ENCODE data around the gene CARD10. TPM values are rescaled to one million over a fixed set of nuclear protein-coding genes. Genes with fewer than 3 reads are reported as not detected.
"Not testable (repeated sequence)": the region's sequence is repeated elsewhere in the genome, so short reads cannot be mapped to it uniquely, and the experiment has no call there.

CARD10 gene
- polyA plus RNA-seq, 5 donors, result 11.0 to 19.4 (median 15.6) TPM

- no peak for DNase-seq
These were observed 10.6 kb upstream of the CARD10 start for GRCh38 chr22:37529652-37530345.

GRCh38 chr22:37527952-37528351 lies 8.7 kb upstream of the CARD10 start:
- not testable (repeated sequence) for DNase-seq

- DNase-seq, result not testable (repeated sequence)
These were observed 8.0 kb upstream of the CARD10 start for GRCh38 chr22:37527081-37527752.

GRCh38 chr22:37526376-37526775 lies 7.2 kb upstream of the CARD10 start:
- no peak for DNase-seq

GRCh38 chr22:37525746-37526350 lies 6.6 kb upstream of the CARD10 start:
- no peak for DNase-seq

GRCh38 chr22:37525073-37525745 lies 6.0 kb upstream of the CARD10 start:
- DNase-seq, result no peak

GRCh38 chr22:37522482-37522881 lies 3.3 kb upstream of the CARD10 start:
- no peak for DNase-seq

- no peak for DNase-seq
These were observed 2.1 kb upstream of the CARD10 start for GRCh38 chr22:37521236-37521739.

GRCh38 chr22:37520776-37521191 lies 1.6 kb upstream of the CARD10 start:
- DNase-seq, result no peak

GRCh38 chr22:37518509-37519267 lies 527 bp downstream of the CARD10 start:
- no peak for DNase-seq

- DNase-seq, result no peak
These were observed 1.3 kb downstream of the CARD10 start for GRCh38 chr22:37517826-37518450.

GRCh38 chr22:37516456-37516855 lies 2.8 kb downstream of the CARD10 start:
- DNase-seq, result no peak

GRCh38 chr22:37515901-37516300 lies 3.3 kb downstream of the CARD10 start:
- no peak for DNase-seq

GRCh38 chr22:37514526-37515051 lies 4.6 kb downstream of the CARD10 start:
- no peak for DNase-seq

- DNase-seq, result no peak
These were observed 7.7 kb downstream of the CARD10 start for GRCh38 chr22:37511395-37512104.

- DNase-seq, result no peak
These were observed 9.1 kb downstream of the CARD10 start for GRCh38 chr22:37510091-37510490.

GRCh38 chr22:37509059-37509860 lies 10.0 kb downstream of the CARD10 start:
- DNase-seq, result no peak

- no peak for DNase-seq
These were observed 10.7 kb downstream of the CARD10 start for GRCh38 chr22:37508431-37508992.

GRCh38 chr22:37507731-37508130 lies 11.5 kb downstream of the CARD10 start:
- DNase-seq, result no peak
